Trophoblast cell (in vitro differentiated cells and primary cell): ENCODE results near the gene NEU4.

ENCODE experiments used
- DNase-seq, 2 donors: peaks; one replicate each; pipeline ENCODE4 v3.0.0-alpha.2; 2016
- H2AFZ ChIP-seq: 2 replicates; pipeline ENCODE4 v1.6.1; 2013; ENCODE audit warnings: low read length, moderate library complexity, mild to moderate bottlenecking; ENCODE audit not compliant: insufficient read depth, poor library complexity
- H2AK5ac ChIP-seq: 2 replicates; pipeline ENCODE4 v1.6.1; 2013; ENCODE audit warnings: mild to moderate bottlenecking, low read length
- H2BK120ac ChIP-seq: 2 replicates; pipeline ENCODE4 v1.6.1; 2013; ENCODE audit warnings: low read length, mild to moderate bottlenecking, moderate library complexity; ENCODE audit not compliant: insufficient read depth, poor library complexity
- H2BK12ac ChIP-seq: 2 replicates; pipeline ENCODE4 v1.6.1; 2013; ENCODE audit warnings: mild to moderate bottlenecking, low read length, moderate library complexity
- H2BK5ac ChIP-seq: 2 replicates; pipeline ENCODE4 v1.6.1; 2013; ENCODE audit warnings: low read length, low read depth, moderate library complexity, mild to moderate bottlenecking; ENCODE audit not compliant: poor library complexity
- H3K14ac ChIP-seq: 2 replicates; pipeline ENCODE4 v1.6.1; 2013; ENCODE audit warnings: mild to moderate bottlenecking, low read length
- H3K18ac ChIP-seq: 2 replicates; pipeline ENCODE4 v1.6.1; 2013; ENCODE audit warnings: mild to moderate bottlenecking, low read length
- H3K23ac ChIP-seq: 2 replicates; pipeline ENCODE4 v1.6.1; 2013; ENCODE audit warnings: low read length
- H3K27ac ChIP-seq: 2 replicates; pipeline ENCODE4 v1.5.1; 2013; ENCODE audit warnings: low read depth, mild to moderate bottlenecking, inconsistent platforms, low read length, moderate library complexity
- H3K27me3 ChIP-seq: 2 replicates; pipeline ENCODE4 v1.6.1; 2013; ENCODE audit warnings: inconsistent platforms, mild to moderate bottlenecking, low read length, moderate library complexity; ENCODE audit not compliant: insufficient read depth
- H3K36me3 ChIP-seq, 2 experiments: 1 replicate in 1 of 2; 2 replicates in 1 of 2; pipeline ENCODE4 v1.6.1; 2013; ENCODE audit warnings: low read length in 2 of 2, mild to moderate bottlenecking in 2 of 2, moderate library complexity in 1 of 2; ENCODE audit not compliant: insufficient read depth in 2 of 2, control insufficient read depth in 1 of 2
- H3K4ac ChIP-seq: 2 replicates; pipeline ENCODE4 v1.6.1; 2013; ENCODE audit warnings: low read depth, mild to moderate bottlenecking, low read length, moderate library complexity
- H3K4me1 ChIP-seq, 2 experiments: 1 replicate in 1 of 2; 2 replicates in 1 of 2; pipeline ENCODE4 v1.6.1; 2013; ENCODE audit warnings: low read length in 2 of 2, mild to moderate bottlenecking in 2 of 2, moderate library complexity in 1 of 2; ENCODE audit not compliant: insufficient read depth in 2 of 2, control insufficient read depth in 1 of 2
- H3K4me2 ChIP-seq: 2 replicates; pipeline ENCODE4 v1.6.1; 2013; ENCODE audit warnings: inconsistent platforms, mild to moderate bottlenecking, low read length, moderate library complexity
- H3K4me3 ChIP-seq: 2 replicates; pipeline ENCODE4 v1.5.1; 2013; ENCODE audit warnings: mild to moderate bottlenecking, low read depth, low read length, inconsistent platforms
- H3K79me1 ChIP-seq: one replicate; pipeline ENCODE4 v1.6.1; 2013; ENCODE audit warnings: low read length
- H3K79me2 ChIP-seq: 2 replicates; pipeline ENCODE4 v1.6.1; 2013; ENCODE audit warnings: low read length, mild to moderate bottlenecking; ENCODE audit not compliant: control insufficient read depth, insufficient read depth, poor library complexity
- H3K9ac ChIP-seq: 2 replicates; pipeline ENCODE4 v1.6.1; 2013; ENCODE audit warnings: mild to moderate bottlenecking, low read length
- H3K9me3 ChIP-seq: 2 replicates; pipeline ENCODE4 v1.6.1; 2013; ENCODE audit warnings: low read depth, mild to moderate bottlenecking, control low read depth, inconsistent platforms, low read length; ENCODE audit not compliant: insufficient read depth
- H4K12ac ChIP-seq: 2 replicates; pipeline ENCODE4 v1.6.1; 2013; ENCODE audit warnings: low read depth, mild to moderate bottlenecking, low read length, moderate library complexity
- H4K8ac ChIP-seq: 2 replicates; pipeline ENCODE4 v1.6.1; 2013; ENCODE audit warnings: low read depth, mild to moderate bottlenecking, low read length, moderate library complexity
- H4K91ac ChIP-seq: one replicate; pipeline ENCODE4 v1.6.1; 2013; ENCODE audit warnings: low read depth, mild to moderate bottlenecking, low read length, moderate library complexity
- WGBS: extraction: QIAGEN DNeasy Blood & Tissue Kit; methylation state at CpG from one replicate; pipeline ENCODE4 v1.1.7; 2013; ENCODE audit warnings: missing lambda C conversion rate; ENCODE audit not compliant: insufficient read length, insufficient coverage; ENCODE audit errors: extremely low coverage; 5-methylcytosine and 5-hydroxymethylcytosine counted together

NEU4 gene

DNA sequence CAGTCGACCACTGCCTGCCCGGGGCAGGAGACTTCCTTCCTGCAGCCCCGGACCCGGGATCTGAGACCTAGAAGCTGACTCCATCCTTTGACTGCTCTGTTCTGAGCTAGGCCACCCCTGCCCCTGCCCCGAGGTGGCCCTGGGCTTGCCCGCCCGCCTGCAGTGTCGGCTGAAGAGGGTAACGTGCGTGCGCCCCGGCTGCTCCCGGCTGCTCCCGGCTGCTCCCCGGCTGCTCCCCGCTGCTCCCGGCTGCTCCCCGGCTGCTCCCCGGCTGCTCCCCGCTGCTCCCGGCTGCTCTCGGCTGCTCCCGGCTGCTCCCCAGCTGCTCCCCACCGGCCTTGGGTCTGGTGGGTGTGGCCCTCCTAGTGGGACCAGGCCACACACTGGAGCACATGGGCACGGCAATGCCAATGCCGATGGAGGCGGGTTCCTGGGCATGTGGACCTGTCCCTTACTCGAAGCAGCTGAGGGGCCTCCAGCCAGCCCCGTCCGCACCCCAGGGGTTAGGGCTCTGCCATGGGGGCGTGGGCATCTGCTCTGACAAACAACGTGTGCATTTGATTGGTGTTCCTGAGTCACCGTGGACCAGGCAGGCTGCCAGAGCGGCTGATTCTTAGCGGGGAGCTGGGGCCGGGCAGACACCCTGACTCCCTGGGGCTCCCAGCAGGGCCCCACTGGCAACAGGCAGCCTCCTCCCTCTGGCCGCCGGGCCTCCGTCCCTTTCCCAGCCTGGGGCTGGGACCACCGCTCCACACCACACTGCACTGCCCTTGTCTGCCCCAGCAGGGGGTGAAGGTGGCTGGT is 34.4 kb upstream of the NEU4 start:
- H3K14ac ChIP-seq: no peak overlapping the region

DNA sequence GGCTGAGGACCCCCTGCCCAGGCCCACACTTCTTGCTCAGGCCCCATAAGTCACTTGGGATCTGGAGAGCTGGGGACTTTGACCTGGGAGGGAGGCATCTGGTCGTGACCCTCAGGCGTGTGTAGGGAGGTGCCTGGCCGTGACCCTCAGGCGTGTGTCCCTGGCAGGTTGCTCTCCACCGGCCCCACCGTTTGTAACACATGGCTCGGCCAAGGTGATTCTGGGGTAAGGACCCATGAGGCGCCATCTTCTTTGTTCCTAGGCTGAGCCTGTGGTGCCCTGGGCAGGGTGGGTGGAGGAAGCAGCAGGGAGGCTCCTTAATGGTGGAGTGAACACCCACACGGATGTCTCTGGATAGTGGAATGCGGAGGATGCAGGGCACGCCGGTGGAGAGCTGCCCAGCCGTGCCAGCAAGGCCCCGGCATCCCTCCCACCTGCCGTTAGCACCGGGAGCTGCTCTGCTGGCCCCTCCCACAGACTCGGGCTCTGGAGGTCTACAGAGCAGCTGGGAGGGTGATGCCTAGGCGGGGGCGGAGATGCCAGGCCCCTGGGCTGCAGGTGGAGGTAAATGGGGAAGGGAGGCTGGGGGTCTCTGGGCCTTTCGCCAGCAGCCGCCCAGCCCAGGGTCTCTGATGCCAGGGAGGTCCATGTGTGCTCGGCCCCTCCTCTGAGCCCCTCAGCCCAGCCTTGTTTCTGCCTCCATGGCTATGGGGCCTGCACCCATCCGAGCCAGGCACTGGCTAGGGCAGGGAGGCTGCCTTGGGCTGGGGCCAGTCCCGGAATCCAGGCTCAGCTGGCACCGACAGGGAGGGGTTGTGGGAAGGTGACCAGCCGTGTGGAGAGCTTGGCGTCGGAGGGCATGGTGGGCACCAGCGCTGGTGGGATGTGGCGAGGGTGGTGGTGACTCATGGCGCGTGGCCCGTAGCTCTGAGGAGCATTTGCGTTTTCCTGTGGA is 33.5 kb upstream of the NEU4 start:
- Histone ChIP-seq H4K12ac (no peak overlapping the region), H3K79me2 (peaks cover 2% of the 10 kb centered on the region), H3K27me3 (no peaks in the 10 kb centered on the region), H3K4ac (no peak overlapping the region), H3K18ac (no peak overlapping the region), H3K23ac (no peak overlapping the region), H3K27ac (no peak overlapping the region), H3K36me3 (no peaks in the 10 kb centered on the region), H3K9ac (no peak overlapping the region), H2BK120ac (no peak overlapping the region), H2AK5ac (no peak overlapping the region), H2BK5ac (no peak overlapping the region), H3K4me2 (no peak overlapping the region), H3K14ac (no peak overlapping the region), H3K4me3 (no peak overlapping the region), H3K4me1 (no peaks in the 10 kb centered on the region), H4K8ac (no peak overlapping the region), H2BK12ac (no peak overlapping the region), H3K79me1 (no peaks in the 10 kb centered on the region), H4K91ac (no peak overlapping the region), H2AFZ (no peak overlapping the region), H3K9me3 (no peaks in the 10 kb centered on the region)
- WGBS: no CpG with 5 or more reads among the region's 34 CpGs
- DNase-seq: no peak

More for the DNA sequence above, 34.4 kb upstream of the NEU4 start:
- Histone ChIP-seq H3K9me3 (no peaks in the 10 kb centered on the region), H3K18ac (no peak overlapping the region), H3K27ac (no peak overlapping the region), H3K27me3 (no peaks in the 10 kb centered on the region), H3K23ac (no peak overlapping the region), H4K12ac (no peak overlapping the region), H2BK120ac (no peak overlapping the region), H2AK5ac (no peak overlapping the region), H3K36me3 (no peaks in the 10 kb centered on the region), H3K4me3 (no peak overlapping the region), H3K4me1 (no peaks in the 10 kb centered on the region), H2BK5ac (no peak overlapping the region), H3K9ac (no peak overlapping the region), H3K79me2 (peaks cover 2% of the 10 kb centered on the region), H4K8ac (no peak overlapping the region), H2BK12ac (no peak overlapping the region), H2AFZ (no peak overlapping the region), H3K79me1 (no peaks in the 10 kb centered on the region), H4K91ac (no peak overlapping the region), H3K4me2 (no peak overlapping the region), H3K4ac (no peak overlapping the region)
- no CpG with 5 or more reads among the region's 40 CpGs for WGBS
- no peak for DNase-seq

DNA sequence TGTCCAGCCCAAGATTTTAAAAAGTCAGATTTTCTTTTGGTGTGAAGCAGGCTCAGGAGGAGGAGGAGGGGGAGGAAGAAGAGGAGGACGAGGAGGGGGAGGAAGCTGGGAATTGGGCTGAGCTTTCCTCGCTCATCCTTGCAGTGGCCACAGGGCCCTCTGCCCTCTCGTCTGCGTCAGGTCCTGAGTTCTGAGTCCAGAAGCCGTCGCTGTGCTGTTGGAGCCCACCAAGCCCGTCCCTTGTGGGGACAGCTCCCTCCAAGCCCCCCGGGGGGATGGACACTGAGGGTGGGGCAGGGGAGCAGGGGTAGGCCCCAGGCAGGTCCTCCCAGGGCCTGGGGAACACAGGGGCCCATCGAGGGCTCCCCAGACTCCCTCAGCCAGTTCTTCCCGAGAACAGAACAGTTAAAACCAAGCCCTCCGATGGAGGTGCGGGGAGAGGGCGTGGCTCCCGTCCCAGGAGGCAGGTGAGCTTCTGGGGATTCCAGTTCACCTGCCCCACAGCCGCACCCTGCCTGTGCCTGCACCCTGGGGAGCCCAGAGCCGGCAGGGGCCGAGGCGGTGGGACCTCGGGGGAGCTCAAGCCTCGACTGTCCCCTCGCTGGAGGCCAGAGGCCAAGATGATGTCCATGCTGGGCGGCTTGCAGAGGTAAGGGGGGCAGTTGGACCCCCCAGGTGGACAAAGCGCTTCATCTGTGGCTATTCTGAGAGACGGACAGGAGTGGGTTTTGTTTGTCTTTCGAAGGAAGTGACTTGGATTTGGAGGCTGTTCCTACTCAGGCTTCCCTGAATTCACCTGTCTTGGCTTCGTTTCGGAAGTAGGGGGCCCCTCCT is 32.4 kb upstream of the NEU4 start, which contains the start of gene GAL3ST2:
Gene GAL3ST2, plus strand, starts transcription at position 487 of the 834 bp plus-strand sequence. Its CDS starts 134 bp downstream, at position 621.
- Histone ChIP-seq H3K79me2 (peaks cover 2% of the 10 kb centered on the region), H3K27ac (no peak within 1 kb of the TSS), H2BK120ac (no peak within 1 kb of the TSS), H3K4me1 (no peaks in the 10 kb centered on the region), H4K91ac (no peak within 1 kb of the TSS), H2BK12ac (no peak within 1 kb of the TSS), H3K14ac (no peak within 1 kb of the TSS), H3K27me3 (no peaks in the 10 kb centered on the region), H3K18ac (no peak within 1 kb of the TSS), H3K36me3 (no peaks in the 10 kb centered on the region), H2BK5ac (no peak within 1 kb of the TSS), H3K4ac (no peak within 1 kb of the TSS), H3K23ac (no peak within 1 kb of the TSS), H4K8ac (no peak within 1 kb of the TSS), H2AK5ac (no peak within 1 kb of the TSS), H3K9me3 (no peaks in the 10 kb centered on the region), H4K12ac (no peak within 1 kb of the TSS), H3K9ac (no peak within 1 kb of the TSS), H3K4me3 (no peak within 1 kb of the TSS), H2AFZ (no peak within 1 kb of the TSS), H3K4me2 (no peak within 1 kb of the TSS), H3K79me1 (no peaks in the 10 kb centered on the region)
- WGBS: no CpG with 5 or more reads among the region's 27 CpGs
- DNase-seq: no peak

DNA sequence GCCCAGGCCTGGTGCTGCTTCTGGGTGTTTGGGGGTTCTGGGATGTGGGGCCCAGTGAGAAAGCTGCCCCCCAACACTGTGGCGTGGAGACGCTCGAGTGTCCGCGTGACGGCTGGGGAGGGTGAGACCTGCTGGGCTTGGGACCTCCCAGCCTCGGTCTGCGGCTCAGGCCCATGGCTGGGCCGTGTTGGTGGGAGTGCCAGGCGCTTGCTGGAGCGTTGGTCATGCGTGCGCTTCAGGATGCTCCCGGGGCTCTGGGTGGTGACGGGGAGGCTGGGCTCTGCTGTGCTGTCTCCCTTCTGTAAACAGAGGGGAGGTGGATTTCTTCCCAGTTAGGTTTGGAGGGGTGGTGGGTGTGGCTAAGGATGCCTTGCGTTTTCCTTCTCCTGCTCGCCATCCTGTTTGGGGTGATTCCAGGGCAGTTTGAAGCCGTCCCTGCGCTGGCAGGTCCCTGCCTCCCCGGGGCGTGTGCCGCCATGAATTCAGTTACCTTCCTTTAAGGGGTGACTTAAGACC is 31.8 kb upstream of the NEU4 start:
- WGBS: no CpG with 5 or more reads among the region's 22 CpGs
- H2BK12ac ChIP-seq: no peak overlapping the region
- H2BK120ac ChIP-seq: no peak overlapping the region
- H4K8ac ChIP-seq: no peak overlapping the region
- H3K4ac ChIP-seq: no peak overlapping the region
- H3K4me2 ChIP-seq: no peak overlapping the region
- no peak overlapping the region for H3K4me3 ChIP-seq
- H3K9ac ChIP-seq: no peak overlapping the region
- no peak overlapping the region for H2BK5ac ChIP-seq
- H2AK5ac ChIP-seq: no peak overlapping the region
- H3K4me1 ChIP-seq: no peaks in the 10 kb centered on the region
- H4K91ac ChIP-seq: no peak overlapping the region
- H3K36me3 ChIP-seq: no peaks in the 10 kb centered on the region
- peaks cover 2% of the 10 kb centered on the region for H3K79me2 ChIP-seq
- no peak overlapping the region for H2AFZ ChIP-seq
- no peak overlapping the region for H3K18ac ChIP-seq
- no peak overlapping the region for H3K14ac ChIP-seq
- no peaks in the 10 kb centered on the region for H3K27me3 ChIP-seq
- DNase-seq: no peak
- H3K79me1 ChIP-seq: no peaks in the 10 kb centered on the region
- H3K27ac ChIP-seq: no peak overlapping the region
- no peak overlapping the region for H3K23ac ChIP-seq
- H4K12ac ChIP-seq: no peak overlapping the region
- no peaks in the 10 kb centered on the region for H3K9me3 ChIP-seq
